A549 (cell line): ENCODE data around the gene CTSK. TPM values are rescaled to one million over a fixed set of nuclear protein-coding genes. Genes with fewer than 3 reads are reported as not detected.
A peak's percentile ranks its signal among the peaks of the same experiment; 100 is the strongest.

Experiments
- ATAC-seq, 2 experiments: fragments of 200-7000 bp in 1 of 2; fragments of >200 bp in 1 of 2; cut with Nextera tagmentation in 1 of 2; cut with Tn5 transposase in 1 of 2; 3 replicates each; pipeline versions ENCODE4 v1.8.0 to v1.9.1; 2018 to 2020; ENCODE audit warnings: mild to moderate bottlenecking in 1 of 2, moderate library complexity in 1 of 2
- CTCF ChIA-PET: fragments of 300-600 bp; sonication (Branson Sonifier 250); formaldehyde crosslinking; extraction: SDS; loops from one replicate; lab custom pipeline; 2021; ENCODE audit warnings: antibody characterized with exemption, inconsistent platforms; lab: Yijun Ruan, JAX
- POLR2A ChIA-PET: fragments of 350-600 bp; formaldehyde crosslinking; extraction: SDS; loops from one replicate; lab custom pipeline; 2021; ENCODE audit warnings: antibody characterized with exemption, inconsistent platforms; lab: Yijun Ruan, JAX
- DNase-seq, 2 experiments: peaks; one replicate each; pipeline versions ENCODE4 v3.0.0 to v3.0.0-alpha.2; 2011 to 2016; ENCODE audit warnings: low read depth in 1 of 2, low spot score in 1 of 2
- FAIRE-seq: peaks from 2 replicates; lab custom pipeline; 2011; peaks lifted over from hg19 to GRCh38; lab: Jason Lieb, UNC
- H3K27ac ChIP-seq, 2 experiments: fragments of >200 bp; sonication (Bioruptor Twin); formaldehyde crosslinking; 3 replicates each; pipeline ENCODE4 v1.5.1; 2016 to 2017
- H3K4me1 ChIP-seq: fragments of >200 bp; sonication (Bioruptor Twin); formaldehyde crosslinking; 3 replicates; pipeline ENCODE4 v1.6.1; 2016
- H3K4me2 ChIP-seq: fragments of >200 bp; sonication (Bioruptor Twin); formaldehyde crosslinking; 3 replicates; pipeline ENCODE4 v1.6.1; 2016
- H3K4me3 ChIP-seq: fragments of >200 bp; sonication (Bioruptor Twin); formaldehyde crosslinking; 3 replicates; pipeline ENCODE4 v1.5.1; 2016
- H3K9me3 ChIP-seq: fragments of >200 bp; sonication (Bioruptor Twin); formaldehyde crosslinking; 3 replicates; pipeline ENCODE4 v1.6.1; 2016
- CBX2 ChIP-seq: fragments of 200-600 bp; sonication (generic); IDR thresholded peaks from 2 replicates; pipeline ENCODE4 v1.6.1; 2016; ENCODE audit warnings: low read depth, mild to moderate bottlenecking, borderline replicate concordance
- CBX8 ChIP-seq: fragments of 200-600 bp; sonication (generic); IDR thresholded peaks from 2 replicates; pipeline ENCODE4 v1.6.1; 2016
- CEBPB ChIP-seq, 2 experiments: fragments of >200 bp in 1 of 2; sonication (Bioruptor Twin) in 1 of 2; formaldehyde crosslinking in 1 of 2; IDR thresholded peaks; 2 replicates each; pipeline ENCODE4 v1.6.1; 2012 to 2016
- FOSB ChIP-seq: fragments of 250-450 bp; sonication (Bioruptor Pico); IDR thresholded peaks from 2 replicates; pipeline ENCODE4 v1.5.0; 2020; ENCODE audit warnings: mild to moderate bottlenecking, moderate library complexity
- FOSL2 ChIP-seq, 2 experiments: fragments of 450-650 bp in 1 of 2; fragments of >200 bp in 1 of 2; sonication (Bioruptor Twin) in 1 of 2; formaldehyde crosslinking; IDR thresholded peaks; 2 replicates each; pipeline versions ENCODE4 v1.5.0 to v1.6.1; 2016 to 2020; ENCODE audit warnings: mild to moderate bottlenecking in 1 of 2, moderate library complexity in 1 of 2
- FOXS1 ChIP-seq: fragments of 250-450 bp; sonication (Bioruptor Pico); IDR thresholded peaks from 2 replicates; pipeline ENCODE4 v1.5.0; 2020; ENCODE audit warnings: mild to moderate bottlenecking, moderate library complexity
- GATA3 ChIP-seq: IDR thresholded peaks from 2 replicates; pipeline ENCODE4 v1.6.1; 2012; ENCODE audit warnings: borderline replicate concordance
- HES2 ChIP-seq: fragments of >200 bp; sonication (Bioruptor Twin); formaldehyde crosslinking; IDR thresholded peaks from 2 replicates; pipeline ENCODE4 v1.6.1; 2016
- HEYL ChIP-seq: fragments of 250-450 bp; sonication (Bioruptor Pico); IDR thresholded peaks from 2 replicates; pipeline ENCODE4 v1.8.0; 2021; ENCODE audit warnings: mild to moderate bottlenecking, moderate library complexity
- HOXB13 ChIP-seq: fragments of 250-450 bp; sonication (Bioruptor Pico); IDR thresholded peaks from 2 replicates; pipeline ENCODE4 v1.5.0; 2020; ENCODE audit warnings: low read depth, mild to moderate bottlenecking, moderate library complexity
- KDM5A ChIP-seq: fragments of 200-600 bp; sonication (generic); IDR thresholded peaks from 2 replicates; pipeline ENCODE4 v1.6.1; 2016; ENCODE audit warnings: antibody characterized with exemption, mild to moderate bottlenecking
- NFE2L2 ChIP-seq: fragments of 150-350 bp; conservative IDR thresholded peaks from 2 replicates; pipeline ENCODE4 v1.6.1; 2014; ENCODE audit warnings: low read length
- NPAS2 ChIP-seq: fragments of 250-450 bp; sonication (Bioruptor Pico); IDR thresholded peaks from 2 replicates; pipeline ENCODE4 v1.8.0; 2022; ENCODE audit warnings: mild to moderate bottlenecking, moderate library complexity, borderline replicate concordance
- PHF8 ChIP-seq: fragments of 200-600 bp; sonication (generic); IDR thresholded peaks from 2 replicates; pipeline ENCODE4 v1.6.1; 2016; ENCODE audit warnings: low read depth, mild to moderate bottlenecking, antibody characterized with exemption, moderate library complexity, borderline replicate concordance
- POLR2A ChIP-seq: IDR thresholded peaks from 2 replicates; pipeline ENCODE4 v1.6.1; 2012; ENCODE audit warnings: mild to moderate bottlenecking, low read length
- RARB ChIP-seq: fragments of 250-450 bp; sonication (Bioruptor Pico); IDR thresholded peaks from 2 replicates; pipeline ENCODE4 v1.8.0; 2021; ENCODE audit warnings: mild to moderate bottlenecking, moderate library complexity
- RFX5 ChIP-seq: fragments of 450-650 bp; IDR thresholded peaks from 2 replicates; pipeline ENCODE4 v1.7.1; 2014; ENCODE audit warnings: antibody characterized with exemption, mild to moderate bottlenecking, moderate library complexity
- RNF2 ChIP-seq: fragments of 200-600 bp; sonication (generic); IDR thresholded peaks from 2 replicates; pipeline ENCODE4 v1.6.1; 2016; ENCODE audit warnings: low read depth, mild to moderate bottlenecking, antibody characterized with exemption, moderate library complexity, borderline replicate concordance
- TFCP2L1 ChIP-seq: fragments of 250-450 bp; sonication (Bioruptor Pico); IDR thresholded peaks from 2 replicates; pipeline ENCODE4 v1.5.0; 2021; ENCODE audit warnings: mild to moderate bottlenecking
- USF2 ChIP-seq: fragments of 450-650 bp; IDR thresholded peaks from 2 replicates; pipeline ENCODE4 v1.6.1; 2014; ENCODE audit warnings: antibody characterized with exemption
- ZC3H11A ChIP-seq: fragments of 450-650 bp; IDR thresholded peaks from 2 replicates; pipeline ENCODE4 v1.6.1; 2014; ENCODE audit warnings: antibody characterized with exemption, mild to moderate bottlenecking
- ZFP36 ChIP-seq: fragments of 450-650 bp; IDR thresholded peaks from 2 replicates; pipeline ENCODE4 v1.6.1; 2014; ENCODE audit warnings: borderline replicate concordance; ENCODE audit not compliant: partially characterized antibody
- ZSCAN20 ChIP-seq: fragments of 250-450 bp; sonication (Bioruptor Pico); IDR thresholded peaks from 2 replicates; pipeline ENCODE4 v1.8.0; 2022; ENCODE audit warnings: mild to moderate bottlenecking, moderate library complexity
- WGBS: methylation state at CpG from one replicate; pipeline ENCODE4 v1.1.6; 2017; ENCODE audit errors: missing lambda C conversion rate; 5-methylcytosine and 5-hydroxymethylcytosine counted together
- polyA plus RNA-seq, 4 experiments: library from polyadenylated mRNA; depleted of rRNA in 3 of 4; stranded (reverse); fragments of >200 nt; fragmentation: RNase III in 1 of 4; extraction: RNeasy Plus Mini Kit Qiagen cat#74134 plus additional on column Dnase treatment in 1 of 4; gene quantifications; 2 replicates in 3 of 4; 3 replicates in 1 of 4; pipeline ENCODE4 v1.2.3, GENCODE V29; 2011 to 2017
- TF ChIP-seq, protein P1 (sequence below): fragments of 200-600 bp; sonication (generic); IDR thresholded peaks from 2 replicates; pipeline ENCODE4 v1.6.1; 2016; ENCODE audit warnings: antibody characterized with exemption, mild to moderate bottlenecking, moderate library complexity
- TF ChIP-seq, protein P2 (sequence below): IDR thresholded peaks from 2 replicates; pipeline ENCODE4 v1.6.1; 2012
- TF ChIP-seq, protein P3 (sequence below): fragments of 150-350 bp; IDR thresholded peaks from 2 replicates; pipeline ENCODE4 v1.6.1; 2014; ENCODE audit warnings: low read depth, mild to moderate bottlenecking, low read length

The CTSK gene
- polyA plus RNA-seq, 2 of the 4 experiments (the other 2 are of a cell fraction): 2.4 to 5.0 TPM

GRCh38 chr1:150765296-150765976 lies 42.6 kb downstream of the CTSK start, which contains the start of gene CTSS:
Gene CTSS (minus strand): TSS chr1:150765778. CDS start chr1:150764763, 1,015 bp downstream.
- TF ChIP-seq RFX5 (no peak), FOSB (no peak), ZSCAN20 (CRISPR knock-in tag) (no peak), POLR2A (no peak), ZFP36 (no peak), FOXS1 (CRISPR knock-in tag) (no peak)
- TF ChIP-seq, protein P1, sequence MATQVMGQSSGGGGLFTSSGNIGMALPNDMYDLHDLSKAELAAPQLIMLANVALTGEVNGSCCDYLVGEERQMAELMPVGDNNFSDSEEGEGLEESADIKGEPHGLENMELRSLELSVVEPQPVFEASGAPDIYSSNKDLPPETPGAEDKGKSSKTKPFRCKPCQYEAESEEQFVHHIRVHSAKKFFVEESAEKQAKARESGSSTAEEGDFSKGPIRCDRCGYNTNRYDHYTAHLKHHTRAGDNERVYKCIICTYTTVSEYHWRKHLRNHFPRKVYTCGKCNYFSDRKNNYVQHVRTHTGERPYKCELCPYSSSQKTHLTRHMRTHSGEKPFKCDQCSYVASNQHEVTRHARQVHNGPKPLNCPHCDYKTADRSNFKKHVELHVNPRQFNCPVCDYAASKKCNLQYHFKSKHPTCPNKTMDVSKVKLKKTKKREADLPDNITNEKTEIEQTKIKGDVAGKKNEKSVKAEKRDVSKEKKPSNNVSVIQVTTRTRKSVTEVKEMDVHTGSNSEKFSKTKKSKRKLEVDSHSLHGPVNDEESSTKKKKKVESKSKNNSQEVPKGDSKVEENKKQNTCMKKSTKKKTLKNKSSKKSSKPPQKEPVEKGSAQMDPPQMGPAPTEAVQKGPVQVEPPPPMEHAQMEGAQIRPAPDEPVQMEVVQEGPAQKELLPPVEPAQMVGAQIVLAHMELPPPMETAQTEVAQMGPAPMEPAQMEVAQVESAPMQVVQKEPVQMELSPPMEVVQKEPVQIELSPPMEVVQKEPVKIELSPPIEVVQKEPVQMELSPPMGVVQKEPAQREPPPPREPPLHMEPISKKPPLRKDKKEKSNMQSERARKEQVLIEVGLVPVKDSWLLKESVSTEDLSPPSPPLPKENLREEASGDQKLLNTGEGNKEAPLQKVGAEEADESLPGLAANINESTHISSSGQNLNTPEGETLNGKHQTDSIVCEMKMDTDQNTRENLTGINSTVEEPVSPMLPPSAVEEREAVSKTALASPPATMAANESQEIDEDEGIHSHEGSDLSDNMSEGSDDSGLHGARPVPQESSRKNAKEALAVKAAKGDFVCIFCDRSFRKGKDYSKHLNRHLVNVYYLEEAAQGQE: no peak
- Histone ChIP-seq H3K27ac (peak within 1 kb of the TSS; percentile 71 to 79), H3K4me1 (peaks cover 20% of the 10 kb centered on the region), H3K4me2 (peak within 1 kb of the TSS; percentile 93), H3K9me3 (peaks cover 1% of the 10 kb centered on the region; the same call in 1 of the 3 replicates), H3K4me3 (peak within 1 kb of the TSS; percentile 33)
- peak in 1 of 2 experiments; percentile 20 for DNase-seq
- CTCF ChIA-PET: interaction anchor here (0.6 to 2.0 kb wide), 3 partner anchors 23 to 633 kb away, joined by 3 to 8 read pairs (median 3); no protein-coding TSS in a partner anchor
- peak; percentile 47 to 58; a peak in 3 of 6 replicates for ATAC-seq
- peak; percentile 39 for FAIRE-seq
- WGBS: 2% methylated on average over 4 of the region's 4 CpGs
- POLR2A ChIA-PET: no interaction called here

DNA sequence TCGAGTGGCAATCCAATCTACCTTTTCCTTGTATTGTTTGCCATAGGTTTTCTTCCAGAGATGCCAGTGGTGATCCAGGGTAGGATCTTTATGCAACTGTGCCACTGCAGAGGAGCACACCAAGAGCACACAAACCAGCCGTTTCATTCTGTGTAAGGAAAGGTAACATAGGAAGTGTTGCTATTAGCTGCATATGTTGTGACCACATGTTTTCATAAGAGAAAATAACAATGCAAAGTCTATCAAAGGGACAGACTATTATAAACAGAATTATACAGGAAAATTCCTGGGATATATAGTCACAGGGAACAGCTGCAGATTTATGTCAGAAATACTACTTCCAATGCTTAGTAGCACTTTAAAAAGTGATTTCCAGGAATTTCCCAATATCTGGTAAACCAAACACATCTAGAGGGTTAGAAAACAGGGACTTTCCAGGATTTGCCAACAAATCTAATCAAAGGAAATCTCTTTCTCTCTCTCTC lies 43.4 kb downstream of the CTSK start:
- peak overlapping the region; percentile 71 to 79 for H3K27ac ChIP-seq
- FAIRE-seq (no peak), ATAC-seq (peak; percentile 56 to 83)
- WGBS: 13% methylated on average over 2 of the region's 2 CpGs
- CTCF ChIA-PET: interaction anchor here (0.6 to 2.0 kb wide), 5 partner anchors 15 to 632 kb away, joined by 3 to 8 read pairs (median 3); no protein-coding TSS in a partner anchor
- H3K4me2 ChIP-seq: peak overlapping the region; percentile 93
- TF ChIP-seq CEBPB (IDR thresholded peaks at IDR 0.05) (peak; percentile 66 to 82; a peak in 2 of 4 replicates), FOXS1 (CRISPR knock-in tag) (no peak; the same call in 1 of the 2 replicates), HES2 (no peak), TFCP2L1 (CRISPR knock-in tag) (no peak), FOSL2 (IDR thresholded peaks at IDR 0.05) (no peak), FOSL2 (CRISPR knock-in tag; IDR thresholded peaks at IDR 0.05) (peak; percentile 39; the same call in 1 of the 2 replicates), CBX2 (no peak), NFE2L2 (no peak)
- TF ChIP-seq, all 56 proteins: peak for 2
- POLR2A ChIA-PET: no interaction called here
- Histone ChIP-seq H3K9me3 (peaks cover 5% of the 10 kb centered on the region; the same call in 1 of the 3 replicates), H3K4me1 (peaks cover 20% of the 10 kb centered on the region), H3K4me3 (peak overlapping the region; percentile 33; the same call in 2 of the 3 replicates)
- DNase-seq: peak; percentile 10 to 50

- no peak for TF ChIP-seq USF2
- TF ChIP-seq GATA3: no peak
- no peak for TF ChIP-seq HOXB13 (CRISPR knock-in tag)
- no peak for TF ChIP-seq CBX8
- TF ChIP-seq FOXS1 (CRISPR knock-in tag): no peak
- no peak for TF ChIP-seq POLR2A
- TF ChIP-seq, protein P2, sequence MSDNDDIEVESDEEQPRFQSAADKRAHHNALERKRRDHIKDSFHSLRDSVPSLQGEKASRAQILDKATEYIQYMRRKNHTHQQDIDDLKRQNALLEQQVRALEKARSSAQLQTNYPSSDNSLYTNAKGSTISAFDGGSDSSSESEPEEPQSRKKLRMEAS: no peak
- no peak for TF ChIP-seq KDM5A
- no peak for TF ChIP-seq NPAS2 (CRISPR knock-in tag)
- TF ChIP-seq FOSB: no peak
- no peak for TF ChIP-seq PHF8
- TF ChIP-seq HEYL (CRISPR knock-in tag): no peak
- no peak for TF ChIP-seq RNF2
- TF ChIP-seq ZC3H11A: no peak
- TF ChIP-seq HES2: no peak
- TF ChIP-seq, protein P3, sequence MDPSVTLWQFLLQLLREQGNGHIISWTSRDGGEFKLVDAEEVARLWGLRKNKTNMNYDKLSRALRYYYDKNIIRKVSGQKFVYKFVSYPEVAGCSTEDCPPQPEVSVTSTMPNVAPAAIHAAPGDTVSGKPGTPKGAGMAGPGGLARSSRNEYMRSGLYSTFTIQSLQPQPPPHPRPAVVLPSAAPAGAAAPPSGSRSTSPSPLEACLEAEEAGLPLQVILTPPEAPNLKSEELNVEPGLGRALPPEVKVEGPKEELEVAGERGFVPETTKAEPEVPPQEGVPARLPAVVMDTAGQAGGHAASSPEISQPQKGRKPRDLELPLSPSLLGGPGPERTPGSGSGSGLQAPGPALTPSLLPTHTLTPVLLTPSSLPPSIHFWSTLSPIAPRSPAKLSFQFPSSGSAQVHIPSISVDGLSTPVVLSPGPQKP: no peak
- TF ChIP-seq RARB: no peak
- CTCF ChIA-PET: interaction anchor here (1.1 kb wide), 1 partner anchor 231 kb away, joined by 3 read pairs; no protein-coding TSS in a partner anchor
- 88% methylated on average over 3 of the region's 3 CpGs for WGBS
- DNase-seq (no peak), FAIRE-seq (no peak), ATAC-seq (no peak)
- Histone ChIP-seq H3K4me3 (no peak overlapping the region), H3K9me3 (peaks cover 5% of the 10 kb centered on the region; the same call in 1 of the 3 replicates), H3K4me2 (no peak overlapping the region), H3K27ac (no peak overlapping the region), H3K4me1 (peaks cover 20% of the 10 kb centered on the region)
- POLR2A ChIA-PET: no interaction called here
Observed at GRCh38 chr1:150763018-150763417, 45.0 kb downstream of the CTSK start.
